ENCODE measurements around the gene PHACTR1.

PHACTR1 gene

DNA sequence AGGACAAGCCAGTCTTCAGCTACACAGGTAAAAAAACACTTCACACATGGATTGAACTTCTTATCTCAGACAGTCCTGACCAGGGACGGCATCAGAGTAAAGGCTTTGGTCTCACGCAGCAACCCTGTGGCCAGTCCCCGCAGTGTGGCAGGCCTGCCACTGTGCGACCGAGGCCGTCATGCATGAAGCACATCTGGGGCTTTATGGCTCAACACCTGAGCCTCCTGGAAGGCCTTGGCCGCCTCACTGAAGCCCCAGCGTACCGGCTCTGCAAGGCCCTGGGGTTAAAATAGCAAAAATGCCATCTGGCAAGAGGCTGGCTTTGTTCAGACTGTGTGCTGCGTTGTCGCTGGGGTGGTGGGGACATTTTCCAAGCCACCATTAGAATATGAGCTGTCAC is 579.0 kb downstream of the PHACTR1 start:
- TF ChIP-seq, protein P1, sequence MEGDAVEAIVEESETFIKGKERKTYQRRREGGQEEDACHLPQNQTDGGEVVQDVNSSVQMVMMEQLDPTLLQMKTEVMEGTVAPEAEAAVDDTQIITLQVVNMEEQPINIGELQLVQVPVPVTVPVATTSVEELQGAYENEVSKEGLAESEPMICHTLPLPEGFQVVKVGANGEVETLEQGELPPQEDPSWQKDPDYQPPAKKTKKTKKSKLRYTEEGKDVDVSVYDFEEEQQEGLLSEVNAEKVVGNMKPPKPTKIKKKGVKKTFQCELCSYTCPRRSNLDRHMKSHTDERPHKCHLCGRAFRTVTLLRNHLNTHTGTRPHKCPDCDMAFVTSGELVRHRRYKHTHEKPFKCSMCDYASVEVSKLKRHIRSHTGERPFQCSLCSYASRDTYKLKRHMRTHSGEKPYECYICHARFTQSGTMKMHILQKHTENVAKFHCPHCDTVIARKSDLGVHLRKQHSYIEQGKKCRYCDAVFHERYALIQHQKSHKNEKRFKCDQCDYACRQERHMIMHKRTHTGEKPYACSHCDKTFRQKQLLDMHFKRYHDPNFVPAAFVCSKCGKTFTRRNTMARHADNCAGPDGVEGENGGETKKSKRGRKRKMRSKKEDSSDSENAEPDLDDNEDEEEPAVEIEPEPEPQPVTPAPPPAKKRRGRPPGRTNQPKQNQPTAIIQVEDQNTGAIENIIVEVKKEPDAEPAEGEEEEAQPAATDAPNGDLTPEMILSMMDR (IDR thresholded peaks at IDR 0.05; ENCODE audit: control insufficient read depth, insufficient read depth, low read depth, low read length, missing control alignments) = no peak
- no peak for DNase-seq (ENCODE audit: low read depth)
- H3K4me3 ChIP-seq (ENCODE audit: control insufficient read depth, low read depth, low read length) = no peak overlapping the region

DNA sequence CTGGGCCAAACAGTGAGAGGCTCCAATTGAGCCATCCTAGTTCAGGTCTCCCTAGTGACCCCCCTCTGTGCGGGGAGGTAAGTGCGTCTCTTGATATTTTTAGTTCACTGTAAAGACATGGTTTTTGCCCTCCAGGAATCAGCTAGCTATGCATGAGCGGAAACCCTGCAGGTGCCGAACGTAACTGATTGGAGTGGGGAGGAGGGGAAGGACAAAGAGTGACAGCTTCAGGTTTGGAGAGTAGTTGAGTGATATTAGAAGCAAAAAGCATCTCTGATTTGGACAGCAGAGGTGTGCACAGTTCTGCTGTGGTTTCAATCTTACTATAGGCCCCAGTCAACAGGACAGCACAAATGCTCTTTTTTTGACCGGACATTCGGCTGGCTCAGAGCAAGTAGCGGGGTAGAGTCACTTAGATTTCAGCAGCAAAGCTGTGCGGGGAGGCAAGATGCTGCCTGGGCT is 580.0 kb downstream of the PHACTR1 start:
- TF ChIP-seq, protein P1 (IDR thresholded peaks at IDR 0.05; ENCODE audit: control insufficient read depth, insufficient read depth, low read depth, low read length, missing control alignments) = no peak
- H3K4me3 ChIP-seq (ENCODE audit: control insufficient read depth, low read depth, low read length) = no peak overlapping the region
- no peak for DNase-seq (ENCODE audit: low read depth)

DNA sequence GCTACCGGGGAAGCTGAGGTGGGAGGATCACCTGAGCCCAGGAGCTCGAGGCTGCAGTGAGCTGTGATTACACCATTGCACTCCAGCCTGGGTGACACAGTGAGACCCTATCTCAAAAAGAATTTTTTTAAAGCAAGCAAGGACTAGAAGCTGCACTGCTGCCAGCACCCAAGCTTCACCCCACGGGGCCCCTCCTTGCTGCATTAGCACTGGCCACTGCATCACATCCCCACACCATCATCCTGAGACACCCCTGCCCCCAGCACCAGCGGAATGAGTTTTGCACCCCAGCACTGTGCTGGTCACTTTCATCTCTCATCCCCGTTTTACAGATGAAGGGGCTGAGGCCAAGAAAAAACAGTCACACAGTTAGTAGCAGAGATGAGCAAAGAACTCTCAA is 580.8 kb downstream of the PHACTR1 start:
- TF ChIP-seq, protein P1 (IDR thresholded peaks at IDR 0.05; ENCODE audit: control insufficient read depth, insufficient read depth, low read depth, low read length, missing control alignments) = no peak
- DNase-seq (ENCODE audit: low read depth) = no peak
- no peak overlapping the region for H3K4me3 ChIP-seq (ENCODE audit: control insufficient read depth, low read depth, low read length)

GRCh38 chr6:13298446-13298845 is 581.9 kb downstream of the PHACTR1 start:
- TF ChIP-seq, protein P1 (IDR thresholded peaks at IDR 0.05; ENCODE audit: control insufficient read depth, insufficient read depth, low read depth, low read length, missing control alignments) = no peak
- H3K4me3 ChIP-seq (ENCODE audit: control insufficient read depth, low read depth, low read length) = no peak overlapping the region
- DNase-seq (ENCODE audit: low read depth) = no peak

DNA sequence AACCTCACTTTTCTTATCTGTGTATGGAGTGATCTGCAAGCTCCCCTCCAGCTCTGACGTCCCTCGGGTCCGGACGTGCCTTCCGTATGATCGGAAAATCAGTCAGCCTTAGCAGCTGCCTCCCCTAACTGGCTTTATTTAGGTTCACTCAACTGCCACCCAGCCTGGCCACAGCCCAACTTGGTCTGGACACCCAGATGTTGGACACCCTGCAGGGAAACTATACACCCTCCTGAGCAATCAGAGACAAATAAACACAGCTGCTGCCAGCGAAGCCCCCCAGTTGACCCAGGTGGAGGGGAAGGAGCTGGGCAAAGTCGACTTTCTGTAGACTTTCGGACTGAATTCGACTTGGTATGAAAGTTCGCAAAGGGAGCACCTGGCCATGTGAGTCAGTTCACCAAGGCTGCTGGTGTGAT is 582.8 kb downstream of the PHACTR1 start:
- no peak overlapping the region for H3K4me3 ChIP-seq (ENCODE audit: control insufficient read depth, low read depth, low read length)
- TF ChIP-seq, protein P1 (IDR thresholded peaks at IDR 0.05; ENCODE audit: control insufficient read depth, insufficient read depth, low read depth, low read length, missing control alignments) = no peak
- DNase-seq (ENCODE audit: low read depth) = no peak

GRCh38 chr6:13299918-13300317 is 583.4 kb downstream of the PHACTR1 start:
- H3K4me3 ChIP-seq (ENCODE audit: control insufficient read depth, low read depth, low read length) = no peak overlapping the region
- DNase-seq (ENCODE audit: low read depth) = no peak
- TF ChIP-seq, protein P1 (IDR thresholded peaks at IDR 0.05; ENCODE audit: control insufficient read depth, insufficient read depth, low read depth, low read length, missing control alignments) = no peak

Measured in AG09309 (cell line).